Measurements from ENCODE around the gene TCP11L1.
"Not testable (repeated sequence)": the region's sequence is repeated elsewhere in the genome, so short reads cannot be mapped to it uniquely, and the experiment has no call there.

TCP11L1 gene

GRCh38 chr11:33103836-33104235 lies 64.5 kb downstream of the TCP11L1 start:
- no peak for DNase-seq (ENCODE audit: extremely low spot score)
- ChIA-PET POLR2A (no interaction called here), CTCF (interaction anchor here (1.1 kb wide), 1 partner anchor 38 kb away, joined by 3 read pairs; no protein-coding TSS in a partner anchor)
- no peak for TF ChIP-seq CTCF (IDR thresholded peaks at IDR 0.05; ENCODE audit: control extremely low read depth, extremely low read depth, low read depth, missing control alignments)

- ChIA-PET POLR2A (no interaction called here), CTCF (interaction anchor here (0.8 to 2.1 kb wide), 5 partner anchors 13 to 154 kb away, joined by 3 to 6 read pairs (median 3); no protein-coding TSS in a partner anchor)
- no peak for TF ChIP-seq CTCF (IDR thresholded peaks at IDR 0.05; ENCODE audit: control extremely low read depth, extremely low read depth, low read depth, missing control alignments)
- DNase-seq (ENCODE audit: extremely low spot score) = no peak
These were observed 70.0 kb downstream of the TCP11L1 start for GRCh38 chr11:33109294-33109895.

- DNase-seq (ENCODE audit: extremely low spot score) = no peak
- POLR2A ChIA-PET = no interaction called here
- CTCF ChIA-PET = interaction anchor here (1.0 to 2.1 kb wide), 6 partner anchors 9 to 155 kb away, joined by 3 to 6 read pairs (median 4); no protein-coding TSS in a partner anchor
- TF ChIP-seq CTCF (IDR thresholded peaks at IDR 0.05; ENCODE audit: control extremely low read depth, extremely low read depth, low read depth, missing control alignments) = no peak
These were observed 70.7 kb downstream of the TCP11L1 start for GRCh38 chr11:33110083-33110482.

DNA sequence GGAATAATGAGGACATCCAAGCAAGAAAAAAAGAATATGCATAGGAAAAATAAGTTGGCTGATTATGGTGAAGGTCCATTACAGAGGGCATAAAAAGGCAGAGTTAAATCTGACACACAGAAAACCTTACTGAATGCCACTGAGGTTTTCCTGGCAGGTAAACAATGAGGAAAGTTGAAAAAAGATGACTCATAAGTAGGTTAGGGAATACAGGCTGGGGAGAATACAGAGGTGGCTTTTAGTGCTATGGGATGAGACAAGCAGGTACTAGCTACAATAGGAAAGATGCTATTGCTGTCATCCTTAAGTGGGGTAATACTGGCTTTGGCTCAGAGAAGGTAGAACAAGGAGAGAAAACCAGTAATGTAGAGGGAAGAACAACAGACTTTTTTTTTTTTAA lies 77.2 kb downstream of the TCP11L1 start:
- TF ChIP-seq CTCF (IDR thresholded peaks at IDR 0.05; ENCODE audit: control extremely low read depth, extremely low read depth, low read depth, missing control alignments) = no peak
- ChIA-PET CTCF (interaction anchor here (0.6 to 2.8 kb wide), 2 partner anchors 9 to 28 kb away, joined by 3 to 7 read pairs; no protein-coding TSS in a partner anchor), POLR2A (no interaction called here)
- DNase-seq (ENCODE audit: extremely low spot score) = no peak

GRCh38 chr11:33122696-33123095 lies 83.3 kb downstream of the TCP11L1 start:
- DNase-seq (ENCODE audit: extremely low spot score); POLR2A ChIA-PET: not testable (repeated sequence)
- CTCF ChIA-PET = interaction anchor here (1.5 kb wide), 1 partner anchor 12 kb away, joined by 6 read pairs; no protein-coding TSS in a partner anchor
